Right lobe of liver (tissue), 6 donors: ENCODE data around the gene UBA52. TPM values are rescaled to one million over a fixed set of nuclear protein-coding genes. Genes with fewer than 3 reads are reported as not detected.

Source experiments
- ATAC-seq, 4 donors: fragments of 200-7000 bp; cut with Tn5 transposase; one replicate each; pipeline ENCODE4 v1.9.1; 2020; ENCODE audit warnings: mild to moderate bottlenecking in 4 of 4, moderate library complexity in 4 of 4
- DNase-seq, 3 donors: peaks; one replicate each; pipeline ENCODE4 v3.0.0-alpha.2; 2020
- H3K27ac ChIP-seq, 3 donors: fragments of 200-600 bp; one replicate each; pipeline ENCODE4 v1.8.0; 2022
- H3K27me3 ChIP-seq, 2 donors: fragments of 200-600 bp; one replicate each; pipeline ENCODE4 v1.8.0; 2022
- H3K36me3 ChIP-seq, 4 donors: fragments of 200-600 bp; sonication (generic) in 1 of 4; one replicate each; pipeline versions ENCODE4 v1.5.1 to v1.8.0; 2017 to 2022; ENCODE audit warnings: control low read depth in 1 of 4
- H3K4me1 ChIP-seq, 4 donors: fragments of 200-600 bp; sonication (generic) in 1 of 4; one replicate each; pipeline versions ENCODE4 v1.5.1 to v1.8.0; 2017 to 2022; ENCODE audit warnings: control low read depth in 1 of 4
- H3K4me3 ChIP-seq, 3 donors: fragments of 200-600 bp; one replicate each; pipeline ENCODE4 v1.8.0; 2022
- H3K9me3 ChIP-seq, 4 donors: fragments of 200-600 bp; sonication (generic) in 1 of 4; one replicate each; pipeline versions ENCODE4 v1.5.1 to v1.8.0; 2017 to 2022; ENCODE audit warnings: control low read depth in 1 of 4
- POLR2A ChIP-seq: fragments of 450-650 bp; IDR thresholded peaks from one replicate; pipeline ENCODE4 v1.6.1; 2017; ENCODE audit warnings: antibody characterized with exemption, mild to moderate bottlenecking
- WGBS: methylation state at CpG from one replicate; pipeline ENCODE4 v1.1.6; 2018; ENCODE audit warnings: low coverage, low lambda C conversion rate; ENCODE audit not compliant: insufficient coverage; ENCODE audit errors: missing lambda C conversion rate; 5-methylcytosine and 5-hydroxymethylcytosine counted together
- intact Hi-C, 2 donors: fragments of 100-400 bp; cut with DNase I; formaldehyde crosslinking; loops; one replicate each; pipeline versions ENCODE4 v1.11.2 to v1.14.1; 2022
- total RNA-seq, 6 experiments: library from RNA; depleted of rRNA in 2 of 6; stranded (reverse); fragments of >200 nt in 2 of 6; fragmentation: NEBNext Ultra II Directional in 3 of 6; extraction: Animal tissue kit (Norgen Biotek cat#: 25700) in 3 of 6; gene quantifications; one replicate each; pipeline versions ENCODE4 v1.1.0 to v1.2.4, GENCODE V29; 2016 to 2023
- TF ChIP-seq, protein P1 (sequence below), 4 donors: fragments of 200-600 bp in 3 of 4; fragments of 450-650 bp in 1 of 4; IDR thresholded peaks; one replicate each; pipeline versions ENCODE4 v1.5.1 to v1.8.0; 2016 to 2022; ENCODE audit warnings: antibody characterized with exemption in 4 of 4, mild to moderate bottlenecking in 2 of 4
- donor health status: DM: no; HTN: yes; CAD: no.
- donor health status: DM: no; HTN: no; CAD: no.
- donor health status: DM: no; HTN: no; CAD: no.
- donor health status: DM: no; HTN: yes; CAD: no.
- donor health status: DM: no; HTN: yes; CAD: no.

Gene UBA52
- total RNA-seq, 6 experiments from 2014 or later = 256 to 470 (median 406) TPM

DNA sequence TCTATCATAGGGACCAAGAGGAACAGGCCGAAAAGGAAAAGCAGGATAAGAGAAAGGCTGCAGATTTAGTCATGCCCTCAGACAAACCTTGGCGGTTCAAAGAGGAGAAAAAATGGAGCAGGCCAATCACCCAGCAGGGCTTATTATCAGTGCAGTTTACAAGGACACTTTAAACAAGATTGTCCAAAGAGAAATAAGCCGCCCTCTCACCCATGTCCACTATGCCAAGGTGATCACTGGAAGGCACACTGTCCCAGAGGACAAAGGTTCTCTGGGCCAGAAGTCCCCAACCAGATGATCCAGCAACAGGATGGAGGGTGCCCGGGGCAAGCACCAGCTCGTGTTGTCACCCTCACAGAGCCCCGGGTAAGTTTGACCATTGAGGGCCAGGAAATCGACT lies 8.7 kb downstream of the UBA52 start:
- TF ChIP-seq, protein P1, sequence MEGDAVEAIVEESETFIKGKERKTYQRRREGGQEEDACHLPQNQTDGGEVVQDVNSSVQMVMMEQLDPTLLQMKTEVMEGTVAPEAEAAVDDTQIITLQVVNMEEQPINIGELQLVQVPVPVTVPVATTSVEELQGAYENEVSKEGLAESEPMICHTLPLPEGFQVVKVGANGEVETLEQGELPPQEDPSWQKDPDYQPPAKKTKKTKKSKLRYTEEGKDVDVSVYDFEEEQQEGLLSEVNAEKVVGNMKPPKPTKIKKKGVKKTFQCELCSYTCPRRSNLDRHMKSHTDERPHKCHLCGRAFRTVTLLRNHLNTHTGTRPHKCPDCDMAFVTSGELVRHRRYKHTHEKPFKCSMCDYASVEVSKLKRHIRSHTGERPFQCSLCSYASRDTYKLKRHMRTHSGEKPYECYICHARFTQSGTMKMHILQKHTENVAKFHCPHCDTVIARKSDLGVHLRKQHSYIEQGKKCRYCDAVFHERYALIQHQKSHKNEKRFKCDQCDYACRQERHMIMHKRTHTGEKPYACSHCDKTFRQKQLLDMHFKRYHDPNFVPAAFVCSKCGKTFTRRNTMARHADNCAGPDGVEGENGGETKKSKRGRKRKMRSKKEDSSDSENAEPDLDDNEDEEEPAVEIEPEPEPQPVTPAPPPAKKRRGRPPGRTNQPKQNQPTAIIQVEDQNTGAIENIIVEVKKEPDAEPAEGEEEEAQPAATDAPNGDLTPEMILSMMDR (IDR thresholded peaks at IDR 0.05) = no peak
- TF ChIP-seq POLR2A = no peak
- H3K27ac ChIP-seq = no peak overlapping the region
- peaks cover 0 to 10% (median 0%) of the 10 kb centered on the region in 4 donors for H3K4me1 ChIP-seq
- peak in 1 of 3 donors; percentile 72 for DNase-seq
- intact Hi-C loops = no loop called here
- H3K9me3 ChIP-seq = no peaks in the 10 kb centered on the region
- peak in 3 of 4 donors; percentile 32 to 77 (median 63) for ATAC-seq
- no peak overlapping the region for H3K4me3 ChIP-seq
- H3K27me3 ChIP-seq = no peaks in the 10 kb centered on the region
- H3K36me3 ChIP-seq = peaks cover 0 to 17% (median 8%) of the 10 kb centered on the region in 4 donors
- WGBS = 38% methylated on average over 3 of the region's 7 CpGs

DNA sequence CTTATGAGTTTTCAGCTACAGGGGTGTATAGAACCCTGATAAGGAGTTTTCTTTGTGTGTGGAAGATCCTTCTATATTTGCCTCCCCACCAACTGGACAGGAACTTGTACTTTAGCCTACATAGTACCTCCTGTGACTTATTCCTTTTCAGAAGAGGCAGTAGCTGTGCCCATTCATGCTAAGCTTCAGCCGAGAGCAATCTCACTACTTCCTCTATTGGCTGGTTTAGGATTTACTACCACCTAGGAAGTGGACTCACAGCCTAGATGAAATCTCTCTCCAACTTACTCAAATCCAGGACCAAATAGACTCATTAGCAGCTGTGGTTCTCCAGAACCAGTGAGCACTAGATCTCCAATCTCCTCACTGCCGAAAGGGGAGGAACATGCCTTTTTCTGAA lies 14.6 kb downstream of the UBA52 start:
- DNase-seq = no peak
- peaks cover 0 to 9% (median 2%) of the 10 kb centered on the region in 4 donors for H3K36me3 ChIP-seq
- TF ChIP-seq POLR2A = no peak
- TF ChIP-seq, protein P1 (IDR thresholded peaks at IDR 0.05) = no peak
- intact Hi-C loops = no loop called here
- H3K27ac ChIP-seq = no peak overlapping the region
- 0% methylated on average over 1 of the region's 2 CpGs for WGBS
- no peak for ATAC-seq
- H3K4me1 ChIP-seq = peaks cover 0 to 8% (median 4%) of the 10 kb centered on the region in 4 donors
- H3K9me3 ChIP-seq = no peaks in the 10 kb centered on the region
- H3K27me3 ChIP-seq = no peaks in the 10 kb centered on the region
- no peak overlapping the region for H3K4me3 ChIP-seq

DNA sequence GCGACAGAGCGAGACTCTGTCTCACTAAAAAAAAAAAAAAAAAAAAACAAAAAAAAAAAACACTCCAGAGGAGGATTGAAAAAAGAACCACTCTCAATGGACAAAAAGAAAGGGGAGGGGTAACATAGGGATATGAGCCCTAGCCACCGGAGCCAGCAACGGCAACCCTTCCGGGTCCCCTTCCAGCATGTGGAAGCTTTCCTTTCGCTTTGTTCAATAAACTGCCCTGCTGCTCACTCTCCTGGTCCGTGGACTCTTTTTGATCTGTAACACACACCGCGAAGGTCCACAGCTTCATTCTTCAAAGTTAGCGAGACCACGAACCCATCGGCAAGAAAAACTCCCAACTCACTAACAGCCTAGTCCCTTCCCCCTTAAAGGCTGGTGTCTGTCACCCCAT lies 15.9 kb downstream of the UBA52 start:
- TF ChIP-seq POLR2A = no peak
- TF ChIP-seq, protein P1 (IDR thresholded peaks at IDR 0.05) = no peak
- no peaks in the 10 kb centered on the region for H3K27me3 ChIP-seq
- intact Hi-C loops = no loop called here
- H3K4me1 ChIP-seq = peaks cover 0 to 8% (median 4%) of the 10 kb centered on the region in 4 donors
- H3K4me3 ChIP-seq = no peak overlapping the region
- no peak for ATAC-seq
- H3K36me3 ChIP-seq = peaks cover 0 to 9% (median 2%) of the 10 kb centered on the region in 4 donors
- DNase-seq = no peak
- H3K9me3 ChIP-seq = no peaks in the 10 kb centered on the region
- H3K27ac ChIP-seq = no peak overlapping the region
- 87% methylated on average over 7 of the region's 12 CpGs for WGBS

DNA sequence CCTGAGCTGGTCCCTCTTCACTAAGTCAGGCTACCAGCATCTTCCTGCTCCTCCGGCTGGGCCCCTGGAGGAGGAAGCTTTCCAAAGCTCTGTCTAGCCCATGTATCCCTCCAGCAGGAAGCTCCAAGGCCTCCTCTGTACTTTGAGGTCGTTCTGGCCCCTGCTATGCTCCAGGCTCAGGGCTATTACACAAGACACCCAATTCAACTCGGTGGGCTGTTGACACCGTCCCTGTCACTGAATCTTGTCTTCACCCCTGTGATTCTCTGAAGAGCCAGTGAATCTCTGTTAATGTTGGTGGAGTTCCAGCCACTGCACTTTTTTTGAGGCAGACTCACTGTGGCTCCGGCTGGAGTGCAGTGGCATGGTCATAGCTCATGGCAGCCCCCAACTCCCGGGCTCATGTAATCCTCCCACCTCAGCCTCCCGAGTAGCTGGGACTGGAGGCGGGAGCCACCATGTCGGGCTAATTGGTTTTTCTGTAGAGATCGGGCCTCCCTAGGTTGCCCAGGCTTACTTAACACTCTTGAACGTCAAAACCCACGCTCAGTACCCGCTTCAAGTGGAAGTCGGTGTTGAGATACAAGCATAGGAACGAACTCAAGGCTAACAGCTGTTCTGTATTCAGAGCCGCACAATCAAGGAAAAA lies 16.4 kb downstream of the UBA52 start:
- TF ChIP-seq POLR2A = no peak
- TF ChIP-seq, protein P1 (IDR thresholded peaks at IDR 0.05) = no peak
- Histone ChIP-seq H3K4me1 (peaks cover 0 to 8% (median 4%) of the 10 kb centered on the region in 4 donors), H3K9me3 (no peaks in the 10 kb centered on the region), H3K27me3 (no peaks in the 10 kb centered on the region), H3K27ac (peak overlapping the region; percentile 52 to 78 (median 65)), H3K4me3 (peak overlapping the region; percentile 77 to 92 (median 86)), H3K36me3 (peaks cover 0 to 9% (median 2%) of the 10 kb centered on the region in 4 donors)
- no peak for ATAC-seq
- DNase-seq = no peak
- WGBS = 35% methylated on average over 9 of the region's 16 CpGs
- intact Hi-C loops = no loop called here
